Germinal center (tissue), 1 donor: ENCODE measurements around the gene PPARD.

ENCODE experiments used
- DNase-seq: peaks from one replicate; pipeline ENCODE4 v3.0.0; 2012; ENCODE audit warnings: mixed read lengths, low spot score

Gene PPARD

DNA sequence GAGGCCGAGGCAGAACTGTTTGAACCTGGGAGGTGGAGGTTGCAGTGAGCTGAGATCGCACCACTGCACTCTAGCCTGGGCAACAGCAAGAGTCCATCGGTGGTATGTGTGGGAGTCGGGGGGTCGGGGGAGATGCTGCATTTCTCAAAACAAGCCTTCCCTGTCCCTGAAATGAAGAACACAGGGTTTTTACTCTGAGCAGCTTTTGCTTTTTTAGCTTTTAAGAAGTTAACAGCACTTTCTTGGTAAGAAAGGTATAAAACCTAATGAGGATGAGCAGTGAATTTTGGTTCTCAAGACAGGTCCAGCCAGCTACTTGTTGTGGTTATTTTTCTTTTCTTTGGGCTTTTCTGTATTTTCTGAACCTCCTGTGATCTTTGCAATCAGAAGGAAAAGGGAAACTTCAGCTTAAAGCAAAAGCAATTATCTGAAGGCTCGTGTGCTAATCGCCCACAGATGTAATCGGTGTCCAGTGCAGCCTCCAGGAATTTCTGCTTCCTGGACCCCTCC lies 129.5 kb downstream of the PPARD start:
- no peak for DNase-seq

DNA sequence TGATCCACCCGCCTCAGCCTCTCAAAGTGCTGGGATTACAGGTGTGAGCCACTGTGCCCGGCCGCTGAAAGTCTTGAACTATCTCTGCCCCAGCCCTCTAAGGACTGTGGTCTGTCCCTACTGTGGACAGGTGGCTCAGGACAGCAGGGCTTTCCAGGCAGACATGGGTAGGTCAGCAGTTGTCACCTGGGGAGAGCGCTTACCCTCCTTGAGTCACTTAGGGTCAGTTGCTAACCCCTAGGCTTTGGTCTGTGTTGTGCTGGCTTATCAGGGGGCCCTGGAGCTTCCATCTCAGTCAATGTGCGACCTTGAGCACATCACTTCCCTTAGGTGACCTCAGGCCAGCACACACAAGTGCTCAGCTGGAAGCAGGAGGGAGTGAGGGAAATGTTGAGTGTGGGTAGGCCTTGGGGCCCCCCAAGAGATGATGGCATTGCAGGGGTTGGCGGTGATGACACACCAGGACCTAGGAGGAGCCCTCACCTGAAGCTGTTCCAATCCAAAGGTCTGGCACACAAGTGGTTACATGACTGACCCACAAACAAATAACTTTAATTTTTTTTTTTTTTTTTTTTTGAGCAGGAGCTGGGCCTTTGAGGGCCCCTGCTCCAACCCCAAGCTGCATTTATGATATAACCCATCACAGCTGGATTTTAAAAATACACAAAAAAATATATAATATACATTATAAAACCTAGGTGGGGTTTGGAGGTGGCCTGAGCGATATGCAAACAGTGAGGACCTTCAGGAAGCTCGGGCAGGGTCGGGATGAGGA lies 130.9 kb downstream of the PPARD start:
- no peak for DNase-seq

DNA sequence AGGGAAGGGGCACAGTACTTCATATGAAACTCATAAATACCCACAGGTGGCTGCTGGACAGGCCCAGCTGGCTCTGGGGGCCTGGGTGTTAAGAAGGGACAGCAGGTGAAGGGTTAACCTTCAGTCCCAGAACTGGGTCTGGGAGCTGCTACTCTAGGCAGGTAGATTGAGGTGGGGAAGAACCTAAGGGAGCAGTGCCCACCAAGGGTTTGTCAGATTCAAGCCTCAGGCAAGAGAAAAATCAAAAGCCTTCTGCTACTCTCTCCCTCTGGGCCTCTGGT lies 131.4 kb downstream of the PPARD start:
- DNase-seq = no peak

DNA sequence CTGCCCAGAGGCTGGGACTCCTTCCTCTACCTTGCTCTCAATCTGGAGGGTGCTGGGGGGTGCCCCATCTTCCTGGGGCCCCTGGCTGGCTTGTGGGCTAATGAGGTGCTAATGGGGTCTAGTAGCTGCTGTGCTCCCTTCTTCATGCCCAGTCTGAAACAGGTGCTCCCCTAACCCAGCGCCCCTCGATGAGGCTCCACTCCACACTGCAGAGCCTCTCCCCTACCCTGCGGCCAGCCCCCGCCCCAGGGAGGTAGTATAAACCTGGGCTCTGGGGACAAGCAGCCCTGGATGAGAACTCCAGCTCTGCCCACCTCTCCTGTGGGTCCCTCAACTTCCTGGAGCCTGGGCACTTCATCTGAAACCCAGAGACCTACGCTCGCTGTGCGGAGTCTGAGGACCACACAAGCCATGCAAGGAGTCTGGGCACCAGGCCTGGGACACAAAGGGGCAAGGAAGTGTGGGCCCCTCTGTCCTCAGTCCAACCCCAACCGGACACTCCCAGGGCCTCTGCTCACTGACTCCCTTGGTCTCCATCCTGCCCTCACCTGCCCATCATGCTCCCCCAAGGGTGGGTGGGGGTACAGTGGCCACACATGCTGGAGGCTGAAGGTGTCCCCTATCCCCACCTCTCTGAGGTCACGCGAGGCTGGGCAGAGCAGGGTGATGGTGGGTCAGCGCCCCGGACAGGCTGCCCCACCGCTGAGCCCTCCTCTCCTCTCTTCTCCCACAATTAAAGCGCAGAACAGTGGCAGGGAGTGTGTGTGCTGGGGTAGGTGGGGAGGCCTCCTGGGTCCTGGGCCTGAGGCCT lies 132.0 kb downstream of the PPARD start:
- no peak for DNase-seq

DNA sequence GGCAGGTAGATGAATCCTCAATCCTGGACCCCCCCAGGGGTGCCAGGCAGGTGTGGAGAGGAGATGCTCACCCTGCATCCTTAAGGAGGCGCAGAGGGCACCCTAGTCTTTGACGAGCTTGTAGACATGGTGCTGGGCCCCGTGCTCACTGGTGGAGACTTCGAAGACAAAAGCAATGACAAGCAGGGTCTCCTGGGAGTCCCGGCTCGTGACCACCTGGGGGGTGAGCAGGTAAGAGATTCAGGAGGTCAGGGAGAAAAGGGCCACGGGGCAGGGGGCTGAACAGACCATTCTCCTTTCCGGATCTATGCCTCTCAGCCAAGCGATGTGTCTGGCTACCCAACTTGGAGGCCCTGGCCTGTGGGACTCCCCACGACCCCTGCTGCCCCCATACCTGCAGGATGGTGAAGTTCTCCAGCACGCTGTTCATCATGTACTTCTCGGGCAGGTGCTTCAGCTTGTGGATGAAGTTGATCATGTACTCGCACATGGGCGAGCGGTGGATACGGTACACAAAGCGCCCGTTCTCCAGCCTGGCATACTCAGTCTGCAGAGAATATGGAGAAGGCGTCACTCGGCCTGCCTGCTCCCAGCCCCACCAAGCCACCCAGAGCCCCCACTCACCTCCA lies 132.7 kb downstream of the PPARD start:
- no peak for DNase-seq

DNA sequence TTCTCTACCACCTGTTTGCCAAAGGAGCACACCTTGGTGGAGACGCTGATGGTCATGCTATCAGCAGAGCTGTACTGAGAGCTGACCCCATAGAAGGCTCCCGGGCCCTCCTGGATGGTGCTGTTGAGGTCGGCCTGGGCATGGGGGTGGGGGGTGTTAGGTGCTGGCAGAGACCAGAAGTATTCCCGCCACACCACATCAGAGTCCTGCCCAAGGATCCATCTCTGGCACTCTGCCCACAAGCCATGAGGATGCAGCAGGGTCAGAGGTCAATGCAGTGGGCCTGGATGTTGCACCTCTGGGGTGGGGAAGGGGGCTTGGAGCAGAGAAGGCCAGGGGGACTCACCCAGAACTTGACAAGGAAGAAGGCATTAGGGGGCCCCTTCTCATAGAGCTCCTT lies 133.2 kb downstream of the PPARD start:
- no peak for DNase-seq

DNA sequence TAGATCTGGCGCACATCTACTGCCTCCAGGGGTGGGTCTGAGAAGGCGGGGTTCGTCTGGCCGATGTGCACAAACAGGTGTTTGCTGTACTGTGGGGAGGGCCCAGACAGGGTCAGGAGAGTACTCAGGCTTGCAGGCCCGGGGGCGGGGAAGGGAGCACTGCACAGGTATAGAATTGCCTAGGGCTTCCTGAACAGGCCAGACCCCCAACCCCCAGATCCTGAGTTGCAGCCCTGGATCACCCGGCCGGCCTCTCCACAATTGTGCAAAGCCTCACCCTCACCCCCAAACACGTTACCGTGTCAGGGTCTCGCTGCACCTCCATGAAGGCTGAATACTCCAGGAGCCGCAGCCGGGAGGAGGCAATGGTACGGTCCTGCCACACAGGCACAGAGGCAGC lies 133.6 kb downstream of the PPARD start:
- no peak for DNase-seq

DNA sequence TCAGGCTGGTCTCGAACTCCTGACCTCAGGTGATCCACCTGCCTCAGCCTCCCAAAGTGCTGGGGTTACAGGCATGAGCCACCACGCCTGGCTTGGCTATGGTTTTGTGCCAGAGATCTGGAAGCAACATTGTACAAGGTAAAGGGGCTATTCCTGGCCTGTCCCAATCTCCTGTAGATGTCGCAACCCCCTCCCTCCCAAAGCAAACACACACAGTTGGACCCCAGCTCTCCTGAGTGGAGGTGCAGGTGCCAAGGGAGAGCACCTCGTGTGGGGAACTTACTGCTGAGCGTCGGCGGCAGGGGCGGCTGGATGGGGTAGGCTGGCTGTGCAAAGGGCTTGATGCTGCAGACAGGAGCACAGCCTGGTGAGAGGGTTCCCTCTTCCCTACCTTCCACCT lies 134.7 kb downstream of the PPARD start:
- DNase-seq = no peak
